Fibroblast of peridontal ligament (primary cell): ENCODE data around the gene ZSCAN29.

Source experiments
- DNase-seq: peaks from one replicate; pipeline ENCODE4 v3.0.0-alpha.2; 2010; ENCODE audit errors: extremely low read depth

Gene ZSCAN29

GRCh38 chr15:43352693-43353382, 18.0 kb downstream of the ZSCAN29 start:
- no peak for DNase-seq

GRCh38 chr15:43347114-43347513, 23.7 kb downstream of the ZSCAN29 start:
- no peak for DNase-seq

GRCh38 chr15:43346305-43346704, 24.5 kb downstream of the ZSCAN29 start:
- no peak for DNase-seq

GRCh38 chr15:43330780-43331087, 40.1 kb downstream of the ZSCAN29 start:
- DNase-seq, result no peak

GRCh38 chr15:43329960-43330779, 40.7 kb downstream of the ZSCAN29 start, which contains the start of gene LCMT2:
Gene LCMT2, minus strand, starts transcription at chr15:43330573. Its CDS starts 84 bp downstream, at chr15:43330489.
- peak; percentile 94 for DNase-seq

- peak; percentile 33 for DNase-seq
Measured at GRCh38 chr15:43329217-43329959, 41.5 kb downstream of the ZSCAN29 start.

GRCh38 chr15:43325039-43325684, 45.7 kb downstream of the ZSCAN29 start:
- DNase-seq, result no peak

- DNase-seq, result no peak
Measured at GRCh38 chr15:43318990-43319771, 51.7 kb downstream of the ZSCAN29 start.

GRCh38 chr15:43317566-43318184, 53.2 kb downstream of the ZSCAN29 start:
- DNase-seq, result no peak

GRCh38 chr15:43316971-43317346, 53.9 kb downstream of the ZSCAN29 start:
- DNase-seq, result no peak

GRCh38 chr15:43316016-43316970, 54.5 kb downstream of the ZSCAN29 start:
- DNase-seq, result no peak

GRCh38 chr15:43314171-43314570, 56.7 kb downstream of the ZSCAN29 start:
- no peak for DNase-seq

GRCh38 chr15:43312378-43312777, 58.5 kb downstream of the ZSCAN29 start:
- no peak for DNase-seq
